H1 (cell line): ENCODE results near the gene BCAS4. TPM values are rescaled to one million over a fixed set of nuclear protein-coding genes. Genes with fewer than 3 reads are reported as not detected.
A peak's percentile ranks its signal among the peaks of the same experiment; 100 is the strongest.

Source experiments
- CTCF ChIA-PET: fragments of 300-600 bp; sonication (Branson Sonifier 250); formaldehyde crosslinking; loops from one replicate; lab custom pipeline; 2021; ENCODE audit not compliant: partially characterized antibody; lab: Charles Lee
- POLR2A ChIA-PET: fragments of 300-600 bp; sonication (Branson Sonifier 250); formaldehyde crosslinking; loops from one replicate; lab custom pipeline; 2021; ENCODE audit warnings: inconsistent platforms; ENCODE audit not compliant: partially characterized antibody; lab: Charles Lee
- DNase-seq, 2 experiments: peaks; one replicate each; pipeline versions ENCODE4 v3.0.0 to v3.0.0-alpha.2; 2010 to 2022; ENCODE audit warnings: low spot score in 2 of 2, low read depth in 1 of 2, mixed read lengths in 1 of 2
- FAIRE-seq: peaks from 2 replicates; lab custom pipeline; 2011; peaks lifted over from hg19 to GRCh38; lab: Jason Lieb, UNC
- H2AFZ ChIP-seq: 2 replicates; pipeline ENCODE4 v1.8.1; 2012; ENCODE audit warnings: low read length, inconsistent platforms
- H2AK5ac ChIP-seq: 2 replicates; pipeline ENCODE4 v1.6.1; 2013; ENCODE audit warnings: low read depth, low read length
- H2BK120ac ChIP-seq: replicated peaks from 2 replicates; pipeline ENCODE3; 2013; ENCODE audit warnings: low read depth, low read length, inconsistent platforms
- H2BK12ac ChIP-seq: 2 replicates; pipeline ENCODE4 v1.6.1; 2013; ENCODE audit warnings: low read depth, low read length
- H2BK15ac ChIP-seq: 2 replicates; pipeline ENCODE4 v1.6.1; 2013; ENCODE audit warnings: low read length
- H2BK20ac ChIP-seq: 2 replicates; pipeline ENCODE4 v1.6.1; 2013; ENCODE audit warnings: low read length
- H2BK5ac ChIP-seq: 2 replicates; pipeline ENCODE4 v1.6.1; 2013; ENCODE audit warnings: low read depth, low read length
- H3K14ac ChIP-seq: 2 replicates; pipeline ENCODE4 v1.6.1; 2013; ENCODE audit warnings: inconsistent platforms; ENCODE audit not compliant: insufficient read length
- H3K18ac ChIP-seq: 2 replicates; pipeline ENCODE4 v1.6.1; 2013; ENCODE audit warnings: low read length; ENCODE audit errors: extremely low read depth
- H3K23ac ChIP-seq: 2 replicates; pipeline ENCODE4 v1.6.1; 2013; ENCODE audit warnings: inconsistent platforms; ENCODE audit not compliant: insufficient read length
- H3K23me2 ChIP-seq: 2 replicates; pipeline ENCODE4 v1.6.1; 2013; ENCODE audit warnings: low read depth, low read length
- H3K27ac ChIP-seq: 2 replicates; pipeline ENCODE4 v1.6.1; 2011; ENCODE audit warnings: low read depth, low read length, inconsistent platforms
- H3K27me3 ChIP-seq, 4 experiments: replicated peaks in 1 of 4; 1 replicate in 1 of 4; 2 replicates in 3 of 4; pipeline versions ENCODE4 v1.6.1 to v1.8.1; 2011 to 2013; ENCODE audit warnings: low read length in 3 of 4, mild to moderate bottlenecking in 3 of 4, inconsistent platforms in 2 of 4, mixed read lengths in 2 of 4, moderate library complexity in 1 of 4; ENCODE audit not compliant: control insufficient read depth in 3 of 4, insufficient read depth in 3 of 4; ENCODE audit errors: extremely low read depth in 1 of 4
- H3K36me3 ChIP-seq, 4 experiments: 2 replicates each; pipeline versions ENCODE4 v1.6.1 to v1.8.1; 2011 to 2013; ENCODE audit warnings: mild to moderate bottlenecking in 4 of 4, low read length in 3 of 4, moderate library complexity in 2 of 4, control low read depth in 1 of 4, inconsistent platforms in 1 of 4; ENCODE audit not compliant: insufficient read depth in 4 of 4, control insufficient read depth in 2 of 4
- H3K4ac ChIP-seq: replicated peaks from 2 replicates; pipeline ENCODE3; 2013; ENCODE audit warnings: low read length, low read depth, mixed read lengths, inconsistent platforms; ENCODE audit not compliant: insufficient read length
- H3K4me1 ChIP-seq, 4 experiments: replicated peaks in 1 of 4; 1 replicate in 1 of 4; 2 replicates in 3 of 4; pipeline versions ENCODE4 v1.6.1 to v1.8.1; 2011 to 2013; ENCODE audit warnings: low read length in 3 of 4, inconsistent platforms in 2 of 4, mixed read lengths in 1 of 4; ENCODE audit not compliant: insufficient read depth in 4 of 4, control insufficient read depth in 3 of 4
- H3K4me2 ChIP-seq, 2 experiments: 2 replicates each; pipeline versions ENCODE4 v1.6.1 to v1.8.1; 2011 to 2013; ENCODE audit warnings: low read depth in 2 of 2, low read length in 2 of 2, control low read depth in 1 of 2, inconsistent platforms in 1 of 2, mild to moderate bottlenecking in 1 of 2; ENCODE audit not compliant: insufficient read depth in 1 of 2
- H3K4me3 ChIP-seq, 4 experiments: fragments of 200-600, 300-600 bp in 1 of 4; sonication (generic), shearing (Covaris generic), sonication (Bioruptor Twin) in 1 of 4; 2 replicates each; pipeline versions ENCODE4 v1.5.1 to v1.8.1; 2011 to 2016; ENCODE audit warnings: low read length in 4 of 4, low read depth in 3 of 4, control low read depth in 2 of 4, inconsistent platforms in 2 of 4, mild to moderate bottlenecking in 2 of 4, mixed read lengths in 1 of 4, moderate library complexity in 1 of 4; ENCODE audit not compliant: insufficient read depth in 2 of 4; ENCODE audit errors: extremely low read depth in 1 of 4
- H3K56ac ChIP-seq: replicated peaks from 2 replicates; pipeline ENCODE3; 2013; ENCODE audit warnings: low read depth, mild to moderate bottlenecking, mixed read lengths, low read length, inconsistent platforms; ENCODE audit not compliant: insufficient read length
- H3K79me1 ChIP-seq: 2 replicates; pipeline ENCODE4 v1.6.1; 2013; ENCODE audit warnings: low read depth, low read length, control low read depth
- H3K79me2 ChIP-seq, 2 experiments: 2 replicates each; pipeline versions ENCODE4 v1.6.1 to v1.8.1; 2012 to 2013; ENCODE audit warnings: low read length in 2 of 2, mild to moderate bottlenecking in 2 of 2, inconsistent platforms in 1 of 2; ENCODE audit not compliant: insufficient read depth in 2 of 2, control insufficient read depth in 1 of 2
- H3K9ac ChIP-seq, 4 experiments: replicated peaks in 1 of 4; 1 replicate in 1 of 4; 2 replicates in 3 of 4; pipeline versions ENCODE4 v1.6.1 to v1.8.1; 2011 to 2013; ENCODE audit warnings: low read depth in 3 of 4, low read length in 3 of 4, control low read depth in 2 of 4, mild to moderate bottlenecking in 2 of 4, moderate library complexity in 2 of 4, inconsistent platforms in 1 of 4; ENCODE audit errors: extremely low read depth in 1 of 4
- H3K9me3 ChIP-seq, 2 experiments: 2 replicates each; pipeline versions ENCODE4 v1.6.1 to v1.8.1; 2012 to 2013; ENCODE audit warnings: mild to moderate bottlenecking in 2 of 2, moderate library complexity in 2 of 2, control low read depth in 1 of 2, inconsistent platforms in 1 of 2, low read depth in 1 of 2, low read length in 1 of 2, mixed read lengths in 1 of 2; ENCODE audit not compliant: insufficient read depth in 2 of 2
- H4K20me1 ChIP-seq, 2 experiments: replicated peaks in 1 of 2; 2 replicates each; pipeline versions ENCODE3 to v1.8.1; 2011 to 2013; ENCODE audit warnings: inconsistent platforms in 2 of 2, low read length in 2 of 2, mild to moderate bottlenecking in 1 of 2; ENCODE audit not compliant: insufficient read depth in 2 of 2, control insufficient read depth in 1 of 2
- H4K5ac ChIP-seq: 2 replicates; pipeline ENCODE4 v1.6.1; 2013; ENCODE audit warnings: low read length, low read depth, mixed read lengths, inconsistent platforms; ENCODE audit not compliant: insufficient read length
- H4K8ac ChIP-seq: 2 replicates; pipeline ENCODE4 v1.8.0; 2013; ENCODE audit warnings: mild to moderate bottlenecking, moderate library complexity, low read length, inconsistent platforms; ENCODE audit not compliant: insufficient read depth; ENCODE audit errors: extremely low read depth
- H4K91ac ChIP-seq: replicated peaks from 2 replicates; pipeline ENCODE3; 2013; ENCODE audit warnings: low read length, mixed read lengths, inconsistent platforms; ENCODE audit not compliant: insufficient read length
- BRCA1 ChIP-seq: IDR thresholded peaks from 2 replicates; pipeline ENCODE4 v1.6.1; 2012; ENCODE audit warnings: low read depth, low read length, improper control_type of control experiment
- KDM1A ChIP-seq: fragments of 200-600, 300-600 bp; sonication (generic); IDR thresholded peaks from 2 replicates; pipeline ENCODE4 v1.7.1; 2016; ENCODE audit warnings: mild to moderate bottlenecking, low read length, borderline replicate concordance
- WGBS, 2 experiments: shearing (Covaris generic) in 1 of 2; methylation state at CpG; one replicate each; pipeline versions ENCODE4 v1.1.6 to v1.1.7; 2013 to 2015; ENCODE audit warnings: low lambda C conversion rate in 2 of 2, mixed read lengths in 2 of 2, inconsistent platforms in 1 of 2, low coverage in 1 of 2, missing lambda C conversion rate in 1 of 2; ENCODE audit not compliant: insufficient replicate concordance in 2 of 2, insufficient coverage in 1 of 2, insufficient read length in 1 of 2; ENCODE audit errors: extremely low coverage in 1 of 2, missing lambda C conversion rate in 1 of 2; 5-methylcytosine and 5-hydroxymethylcytosine counted together
- polyA plus RNA-seq, 7 experiments: library from polyadenylated mRNA; depleted of rRNA in 3 of 7; stranded (reverse) in 5 of 7; unstranded in 2 of 7; fragments of >200 nt in 5 of 7; fragments of 200-250 nt in 2 of 7; gene quantifications; 1 replicate in 5 of 7; 2 replicates in 1 of 7; 4 replicates in 1 of 7; pipeline versions ENCODE4 v1.2.1 to v1.2.3, GENCODE V29; 2011 to 2013; ENCODE audit warnings: missing spikeins in 2 of 7, mixed read lengths in 2 of 7
- total RNA-seq: library from RNA; stranded (reverse); fragmentation: NEBNext Ultra II Directional; extraction: Animal tissue kit (Norgen Biotek cat#: 25700); gene quantifications from 2 replicates; pipeline ENCODE4 v1.2.1, GENCODE V29; 2021

Gene BCAS4
- total and polyA plus RNA-seq, 2 of the 8 experiments (the other 6 are each of a cell fraction or from before 2014, with no cell fraction given), result 21.2 to 23.6 TPM

GRCh38 chr20:50823319-50823718, 28.5 kb downstream of the BCAS4 start:
- no peak overlapping the region for H3K9ac ChIP-seq
- H3K36me3 ChIP-seq, result 0 out of 8 replicates have a peak, but pooled peaks cover 0 to 3% (median 0%) of the 10 kb centered on the region in 4 experiments
- no peak overlapping the region for H2BK15ac ChIP-seq
- DNase-seq (no peak), FAIRE-seq (no peak)
- no peak overlapping the region for H3K4me2 ChIP-seq
- no peaks in the 10 kb centered on the region for H3K9me3 ChIP-seq
- CTCF ChIA-PET, result interaction anchor here (1.2 to 1.8 kb wide), 4 partner anchors 47 to 106 kb away, joined by 3 to 6 read pairs (median 5); no protein-coding TSS in a partner anchor
- WGBS, 2 experiments, result 94% methylated on average over 6 of the region's 6 CpGs; no CpG with 5 or more reads in 1 of the 2 experiments
- H3K4me3 ChIP-seq, result no peak overlapping the region
- H2BK20ac ChIP-seq, result no peak overlapping the region
- H3K27ac ChIP-seq, result no peak overlapping the region
- no peaks in the 10 kb centered on the region for H3K79me2 ChIP-seq
- H3K4me1 ChIP-seq, result peaks cover 0 to 3% (median 2%) of the 10 kb centered on the region in 4 experiments; a peak in 4 of 7 replicates
- no peak overlapping the region for H3K18ac ChIP-seq
- no peak overlapping the region for H3K56ac ChIP-seq
- H3K14ac ChIP-seq, result no peak overlapping the region
- no peak overlapping the region for H4K8ac ChIP-seq
- H4K5ac ChIP-seq, result no peak overlapping the region
- H4K20me1 ChIP-seq, result peaks cover 0 to 2% of the 10 kb centered on the region in 2 experiments
- H2BK12ac ChIP-seq, result no peak overlapping the region
- H2AK5ac ChIP-seq, result no peak overlapping the region
- H3K79me1 ChIP-seq, result no peaks in the 10 kb centered on the region
- no peak overlapping the region for H2AFZ ChIP-seq
- no peak overlapping the region for H2BK5ac ChIP-seq
- H3K23me2 ChIP-seq, result no peaks in the 10 kb centered on the region; the same call in 1 of the 2 replicates
- POLR2A ChIA-PET, result no interaction called here
- TF ChIP-seq KDM1A (peak; percentile 26; the same call in 1 of the 2 replicates), BRCA1 (no peak)
- TF ChIP-seq, all 59 proteins: peak for 1
- Histone ChIP-seq H2BK120ac (no peak overlapping the region), H3K27me3 (no peaks in the 10 kb centered on the region), H3K23ac (no peak overlapping the region), H4K91ac (no peak overlapping the region), H3K4ac (no peak overlapping the region)
